Mammary epithelial cell (primary cell): ENCODE data around the gene GDAP2.

Experiments used
- CTCF ChIP-seq, 2 donors: IDR thresholded peaks in 1 of 2; conservative IDR thresholded peaks in 1 of 2; 2 replicates each; pipeline ENCODE4 v1.5.1; 2011 to 2012; ENCODE audit warnings: inconsistent platforms in 2 of 2, low read length in 2 of 2, mild to moderate bottlenecking in 2 of 2, control low read depth in 1 of 2, low read depth in 1 of 2; ENCODE audit not compliant: insufficient read depth in 1 of 2; ENCODE audit errors: extremely low read depth in 1 of 2
- EZH2 ChIP-seq: IDR thresholded peaks from 2 replicates; pipeline ENCODE4 v1.6.1; 2012; ENCODE audit warnings: low read length, inconsistent platforms, borderline replicate concordance

- TF ChIP-seq CTCF (conservative IDR thresholded peaks at IDR 0.05 in 1 of 2, IDR thresholded peaks at IDR 0.05 in 1 of 2; ENCODE audit: extremely low read depth in 1 of 2, insufficient read depth in 1 of 2, low read depth in 1 of 2, low read length in 2 of 2) (no peak), EZH2 (no peak)
Measured at GRCh38 chr1:117818456-117818855, 111.0 kb downstream of the GDAP2 start.
